CMK (cell line): ENCODE data around the gene FLOT2.
"Not testable (repeated sequence)": the region's sequence is repeated elsewhere in the genome, so short reads cannot be mapped to it uniquely, and the experiment has no call there.

ENCODE experiments used
- DNase-seq: peaks from one replicate; pipeline ENCODE4 v3.0.0-alpha.2; 2010; ENCODE audit warnings: low read depth

The FLOT2 gene

DNA sequence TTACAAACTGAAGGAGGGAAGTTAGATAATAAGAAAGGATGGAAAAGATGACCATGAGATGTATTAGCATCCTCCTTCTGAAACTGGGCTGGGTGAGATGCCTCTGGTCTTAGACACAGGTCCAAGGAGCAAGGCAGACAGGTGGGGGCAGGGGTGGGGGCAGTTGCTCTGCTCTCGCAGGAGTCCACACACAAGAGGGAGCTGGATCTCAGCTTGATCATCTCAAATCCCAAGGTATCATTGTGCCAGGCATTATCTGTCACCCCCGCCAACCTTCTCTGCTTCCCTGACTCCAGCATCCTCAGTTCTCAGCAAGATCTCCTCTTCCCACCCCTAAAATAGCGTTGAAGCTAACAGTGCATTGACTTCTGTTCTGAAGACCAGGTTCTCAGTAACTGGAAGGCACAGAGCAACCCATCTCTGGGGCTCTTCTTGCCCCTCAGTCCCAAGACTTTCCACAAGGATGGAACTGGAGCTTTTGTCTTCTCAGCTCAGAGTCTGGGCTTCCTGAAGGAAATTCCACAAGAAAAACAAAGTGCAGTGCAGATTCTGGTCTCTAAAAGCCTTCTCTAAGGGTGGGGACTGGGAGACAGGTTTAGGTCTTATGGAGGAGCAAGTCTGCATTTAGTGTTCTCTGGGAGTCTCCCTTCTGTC is 1.6 kb downstream of the FLOT2 start:
- no peak for DNase-seq

DNA sequence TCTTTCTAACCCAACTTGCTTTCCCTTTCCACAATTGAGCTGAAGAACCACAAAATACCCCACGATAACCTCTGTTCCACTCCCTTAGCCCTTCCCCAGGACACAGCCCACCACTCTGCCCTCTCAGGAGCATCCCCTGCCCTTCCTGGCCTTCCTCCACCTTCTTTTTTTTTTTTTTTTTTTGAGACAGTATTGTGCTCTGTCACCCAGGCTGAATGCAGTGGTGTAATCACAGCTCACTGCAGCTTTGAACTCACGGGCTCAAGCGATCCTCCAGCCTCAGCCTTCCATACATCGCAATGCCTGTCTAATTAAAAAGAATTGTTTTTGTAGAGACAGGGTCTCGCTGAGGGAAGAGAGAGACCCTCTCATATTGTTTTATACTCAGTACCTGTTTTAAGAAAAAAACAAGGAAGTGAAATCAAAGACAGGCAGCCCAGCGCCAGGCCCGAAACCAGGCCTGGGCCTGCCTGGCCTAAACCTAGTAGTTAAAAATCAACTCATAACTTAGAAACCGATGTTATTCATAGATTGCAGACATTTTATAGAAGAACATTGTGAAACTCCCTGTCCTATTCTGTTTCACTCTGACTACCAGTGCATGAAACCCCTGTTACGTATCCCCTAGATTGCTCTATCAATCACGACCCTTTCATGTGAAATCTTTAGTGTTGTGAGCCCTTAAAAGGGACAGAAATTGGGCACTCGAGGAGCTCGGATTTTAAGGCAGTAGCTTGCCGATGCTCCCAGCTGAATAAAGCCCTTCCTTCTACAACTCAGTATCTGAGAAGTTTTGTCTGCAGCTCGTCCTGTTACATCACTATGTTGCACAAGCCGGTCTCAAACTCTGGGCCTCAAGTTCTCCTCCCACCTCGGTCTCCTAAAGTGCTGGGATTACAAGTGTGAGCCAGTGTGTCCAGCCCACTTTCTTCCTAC is 4.0 kb downstream of the FLOT2 start:
- not testable (repeated sequence) for DNase-seq

DNA sequence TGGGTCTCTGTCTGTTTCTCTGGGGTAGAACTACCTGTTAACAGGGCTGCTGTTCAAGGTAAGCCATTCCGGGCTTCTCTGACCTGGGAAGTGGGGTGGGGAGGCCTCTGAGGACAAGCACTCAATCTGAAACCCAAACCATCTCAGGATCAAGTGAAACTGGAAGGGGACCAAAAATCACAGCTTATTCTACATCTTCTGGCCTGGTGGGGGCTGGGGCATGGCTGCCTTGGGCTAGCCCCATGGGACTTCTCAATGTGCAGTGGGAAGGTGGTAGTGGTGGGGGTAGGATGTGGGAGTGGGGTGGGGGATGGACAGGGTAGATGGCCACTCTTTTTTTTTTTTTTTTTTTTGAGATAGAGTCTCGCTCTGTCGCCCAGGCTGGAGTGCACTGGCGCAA is 5.5 kb downstream of the FLOT2 start:
- DNase-seq: no peak

DNA sequence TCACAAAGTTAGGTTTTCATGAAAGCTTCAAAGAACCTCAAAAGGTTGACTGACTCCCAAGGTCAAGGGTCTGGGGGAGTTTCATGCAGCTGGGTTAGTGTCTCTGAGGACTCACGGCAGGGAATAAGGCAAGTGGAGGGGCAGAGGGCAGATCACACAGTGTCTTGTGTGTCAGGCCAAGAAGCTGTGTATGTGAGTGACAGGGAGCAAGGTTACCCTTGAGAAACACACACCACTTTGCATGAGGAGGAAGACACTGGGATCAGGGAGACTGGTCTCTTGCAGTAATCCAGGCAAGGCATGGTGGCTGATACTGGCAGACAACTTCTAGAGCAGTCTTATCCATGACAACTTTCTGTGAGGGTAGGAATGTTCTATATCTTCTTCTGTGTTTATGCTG is 6.3 kb downstream of the FLOT2 start:
- no peak for DNase-seq

DNA sequence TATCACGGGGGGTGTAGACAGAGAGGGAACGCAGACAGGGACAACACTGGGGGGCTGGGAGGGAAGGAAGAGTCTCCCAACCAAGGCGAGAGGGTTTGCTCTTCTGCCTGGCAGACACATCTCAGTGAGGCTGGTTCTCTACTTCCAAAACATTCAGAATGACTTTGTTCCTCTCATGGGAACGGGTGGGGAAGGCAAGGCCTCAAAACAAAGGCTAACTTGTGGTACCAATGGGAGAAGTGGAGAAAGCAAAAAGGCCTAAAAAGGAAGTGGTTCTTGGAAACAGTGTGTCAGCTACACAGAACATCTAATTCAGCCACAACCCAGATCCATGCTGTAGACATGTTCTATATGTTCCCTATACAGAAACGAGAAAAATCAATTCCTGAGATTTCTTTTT is 7.5 kb downstream of the FLOT2 start:
- no peak for DNase-seq

DNA sequence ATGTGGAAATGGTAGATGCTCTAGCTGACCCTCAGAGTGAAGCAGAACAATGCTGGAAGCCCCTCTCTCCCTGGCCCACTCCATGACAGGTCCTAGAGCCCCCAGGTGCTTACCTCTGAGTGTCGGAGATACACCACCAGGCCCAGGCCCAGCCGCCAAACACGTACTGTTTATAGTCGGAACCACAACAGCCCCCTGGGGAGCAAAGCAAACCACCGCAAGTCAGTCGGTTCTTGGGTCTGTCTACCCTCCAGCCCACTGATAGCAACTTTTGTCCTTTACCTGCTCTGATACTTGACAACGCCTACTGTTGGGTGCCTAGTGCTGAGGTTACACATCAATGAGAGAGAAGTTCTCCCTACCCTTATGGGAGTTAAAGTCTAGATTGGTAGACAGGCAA is 8.7 kb downstream of the FLOT2 start:
- DNase-seq: no peak

DNA sequence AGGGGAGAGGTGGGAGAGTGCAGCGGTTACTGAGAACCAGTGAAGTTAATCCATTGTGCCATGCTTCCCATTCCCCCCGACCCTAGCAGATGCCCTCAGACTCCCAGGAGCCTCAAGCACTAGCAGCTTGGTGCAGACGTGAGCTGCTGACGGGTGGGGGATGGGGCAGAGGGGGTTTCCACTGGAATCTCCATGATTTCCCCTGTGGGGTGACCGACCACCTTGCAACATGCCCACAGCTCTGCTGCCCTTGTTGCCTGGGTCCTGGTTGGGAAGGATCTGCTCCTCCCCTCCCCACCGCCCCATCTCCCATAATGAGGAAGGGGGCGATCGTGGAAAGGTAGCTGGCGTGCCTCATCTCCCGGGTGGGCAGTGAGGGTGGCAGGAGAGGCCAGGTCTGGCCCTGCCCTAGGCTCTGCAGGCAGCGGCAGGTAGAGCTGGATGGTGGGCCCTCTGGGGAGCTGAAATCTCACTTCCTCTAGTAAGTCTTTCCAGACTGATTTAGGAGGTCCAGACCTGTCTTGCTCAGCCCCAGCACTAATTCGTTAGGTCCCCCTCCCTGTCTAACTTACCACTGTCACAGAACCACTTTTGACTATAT is 9.6 kb downstream of the FLOT2 start:
- no peak for DNase-seq

DNA sequence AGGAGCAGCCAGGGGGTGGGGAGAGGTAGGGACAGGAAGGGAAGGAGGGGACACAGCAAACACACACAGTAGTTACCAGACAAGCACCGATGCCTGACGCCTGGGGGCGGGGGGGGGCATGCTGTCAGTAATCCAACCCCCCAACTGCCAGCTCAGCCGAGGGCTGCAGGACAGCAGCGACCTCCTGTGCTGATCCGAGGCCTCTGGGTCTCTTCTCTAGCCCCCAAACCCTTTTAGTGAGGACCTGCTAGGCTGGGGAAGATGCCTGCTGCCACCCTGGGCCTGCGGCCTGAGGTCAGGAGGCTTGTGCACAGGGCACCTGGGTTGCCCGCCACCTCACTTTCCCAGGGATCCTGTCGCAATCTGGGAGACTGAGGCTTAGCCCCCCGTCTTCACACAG is 11.6 kb downstream of the FLOT2 start:
- DNase-seq: no peak

DNA sequence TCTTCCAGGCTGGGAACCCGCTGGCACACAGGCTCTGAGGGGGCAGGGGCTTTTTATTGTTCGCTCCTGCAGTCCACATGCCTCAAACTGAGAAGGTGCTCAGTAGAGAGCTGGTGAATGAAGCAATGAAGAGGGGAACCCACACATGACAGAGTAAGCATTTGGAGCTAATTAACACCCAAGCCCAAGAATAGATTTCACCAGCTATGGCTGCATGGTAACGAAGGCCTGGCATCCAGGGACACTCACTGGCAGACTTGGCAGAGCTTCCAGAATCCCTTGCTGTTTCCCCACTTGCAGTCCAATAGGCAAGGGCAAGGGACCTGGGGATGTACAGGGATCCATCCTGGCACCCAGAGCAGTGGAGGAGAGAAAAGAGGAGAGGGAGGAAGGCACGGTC is 12.2 kb downstream of the FLOT2 start:
- no peak for DNase-seq

DNA sequence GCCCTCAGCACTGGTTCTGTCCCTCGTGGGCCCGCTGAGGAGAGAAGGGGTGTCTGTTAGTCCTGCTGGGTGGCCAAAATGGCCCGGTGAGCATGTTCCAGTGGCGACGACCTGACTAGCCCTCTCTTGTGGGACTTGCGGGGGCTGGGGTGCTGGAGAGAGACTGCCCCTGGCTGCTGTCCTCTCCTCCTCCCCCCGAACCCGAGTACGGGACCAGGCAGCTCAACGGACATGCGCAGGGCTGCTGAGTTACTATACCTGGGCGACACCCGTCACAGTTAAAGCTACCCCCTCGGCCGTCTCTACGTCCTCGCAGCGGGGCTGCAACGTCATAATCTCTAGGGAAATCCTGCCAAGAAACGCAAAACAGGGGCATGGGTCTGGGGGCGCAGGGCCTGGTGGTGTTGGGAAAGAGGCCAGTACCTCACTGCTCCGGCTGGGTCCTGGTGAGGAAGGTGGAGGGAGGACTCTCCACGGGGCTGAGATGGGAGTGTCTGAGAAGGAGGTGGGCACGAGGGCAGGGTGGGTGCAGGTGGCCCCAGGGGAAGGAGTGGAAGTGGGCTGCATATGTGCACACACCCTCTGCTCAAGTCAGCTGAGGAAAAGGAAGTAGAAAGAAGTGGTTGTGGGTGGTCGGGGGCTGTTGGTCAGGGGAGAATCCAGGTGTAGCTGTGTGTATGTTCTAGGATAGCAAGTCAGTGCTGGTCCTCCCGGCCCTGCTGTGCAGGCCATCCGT is 13.4 kb downstream of the FLOT2 start:
- no peak for DNase-seq

DNA sequence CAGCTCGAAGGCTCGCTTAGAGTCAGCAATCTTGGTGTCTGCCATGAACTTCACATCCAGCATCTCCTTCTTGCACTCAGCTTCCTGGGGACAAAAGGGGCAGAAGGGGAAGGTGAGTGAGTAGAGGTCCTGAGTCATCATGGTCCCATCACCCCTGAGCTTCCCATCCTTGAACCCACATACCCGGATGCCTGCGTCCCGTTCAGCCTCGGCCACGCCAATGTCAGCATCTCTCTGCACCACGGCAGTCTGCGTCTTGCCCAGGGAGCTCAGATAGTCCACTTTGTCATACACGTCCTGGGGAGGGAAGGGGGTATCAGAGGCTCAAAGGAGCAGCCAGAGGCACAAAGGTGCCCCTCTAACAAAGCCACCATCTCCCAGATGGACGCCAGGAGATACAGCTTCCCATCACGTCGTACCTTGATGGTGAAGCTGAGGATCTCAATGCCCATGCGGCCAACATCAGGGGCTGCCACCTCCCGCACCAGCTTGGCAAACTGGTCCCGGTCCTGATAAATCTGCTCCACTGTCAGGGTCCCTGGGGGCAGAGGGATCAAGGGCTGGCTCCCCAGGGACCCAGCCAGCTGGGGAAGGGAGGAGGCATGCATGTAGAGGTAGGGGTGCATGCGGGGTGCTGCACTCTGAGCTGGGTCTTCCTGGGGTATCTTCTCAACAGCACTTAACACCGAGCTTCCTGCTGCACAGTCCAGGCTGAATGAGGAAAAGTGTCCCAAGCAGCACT is 15.2 kb downstream of the FLOT2 start:
- DNase-seq: no peak

DNA sequence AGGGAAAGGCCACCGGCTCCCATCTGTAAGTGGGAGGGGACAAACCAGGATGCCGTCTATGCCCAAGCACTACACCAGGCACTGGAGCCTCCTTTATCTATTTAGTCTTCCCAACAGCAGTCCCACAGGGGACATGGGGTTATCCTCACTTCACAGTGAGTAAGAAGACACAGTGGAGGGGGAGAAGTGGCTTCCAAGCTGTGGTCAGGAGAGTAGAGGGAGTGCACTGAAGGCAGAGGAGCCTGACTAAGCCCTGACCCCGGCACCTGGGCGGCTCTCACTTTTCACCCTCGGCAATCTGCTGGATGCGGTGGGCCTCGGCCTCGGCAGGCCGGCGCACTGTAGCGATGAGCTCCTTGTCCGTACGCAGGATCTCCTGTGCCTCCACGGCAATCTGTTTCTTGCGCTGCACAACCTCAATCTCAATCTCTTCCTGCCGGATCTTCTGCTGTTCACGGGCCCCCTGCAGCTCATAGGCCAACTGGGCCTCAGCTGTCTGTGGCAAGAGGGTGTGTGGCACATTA is 15.9 kb downstream of the FLOT2 start:
- DNase-seq: no peak

DNA sequence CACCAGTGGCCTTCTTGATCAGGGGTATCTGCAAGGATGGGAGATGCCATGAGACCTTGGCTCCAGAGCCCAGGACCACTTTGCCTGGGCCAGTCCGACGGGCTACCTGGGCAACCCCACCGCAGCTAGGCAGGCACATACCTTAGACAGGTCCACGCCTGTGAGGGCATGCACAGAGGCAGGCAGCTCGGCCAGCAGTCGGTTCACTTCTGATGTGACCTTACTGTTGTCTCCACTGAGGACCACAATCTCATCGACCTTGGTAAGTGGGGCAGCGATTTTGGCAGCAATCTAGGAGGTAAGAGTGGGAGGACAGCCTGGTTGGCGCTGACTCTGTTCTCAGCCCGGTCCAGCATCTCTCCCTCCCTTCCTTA is 17.0 kb downstream of the FLOT2 start:
- DNase-seq: no peak

DNA sequence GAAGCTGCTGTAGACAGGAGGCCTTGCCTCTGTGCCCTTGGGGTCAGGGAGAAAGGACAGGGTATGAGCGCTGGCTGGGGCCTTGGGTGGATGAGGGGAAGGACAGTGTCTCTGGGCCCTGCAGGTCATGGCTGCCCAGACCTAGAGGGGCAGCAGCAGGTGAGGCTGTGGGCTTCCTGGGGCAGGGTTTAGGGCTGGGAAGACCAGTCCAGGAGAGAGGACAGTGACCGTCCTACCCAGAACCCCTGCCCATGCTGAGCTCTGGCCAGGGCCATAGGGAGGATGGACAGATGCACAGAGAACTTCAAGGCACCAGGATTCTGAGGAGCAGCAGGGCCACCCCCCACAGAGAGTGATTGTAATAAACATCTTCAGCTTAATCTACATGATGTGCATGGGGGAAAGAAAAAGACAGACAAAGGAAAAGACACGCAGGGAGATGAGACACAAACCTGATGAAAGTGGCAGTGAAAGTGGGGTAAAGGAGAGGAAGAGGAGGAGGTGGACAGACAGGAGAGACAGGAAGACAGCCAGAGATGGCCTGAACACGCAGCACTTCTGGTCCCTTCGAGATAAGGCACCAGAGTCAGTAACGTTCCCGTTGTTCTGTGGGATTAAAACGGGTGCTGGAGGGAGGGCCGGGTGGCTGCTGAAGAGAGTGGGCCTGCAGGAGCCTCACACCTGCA is 17.5 kb downstream of the FLOT2 start:
- DNase-seq: no peak

DNA sequence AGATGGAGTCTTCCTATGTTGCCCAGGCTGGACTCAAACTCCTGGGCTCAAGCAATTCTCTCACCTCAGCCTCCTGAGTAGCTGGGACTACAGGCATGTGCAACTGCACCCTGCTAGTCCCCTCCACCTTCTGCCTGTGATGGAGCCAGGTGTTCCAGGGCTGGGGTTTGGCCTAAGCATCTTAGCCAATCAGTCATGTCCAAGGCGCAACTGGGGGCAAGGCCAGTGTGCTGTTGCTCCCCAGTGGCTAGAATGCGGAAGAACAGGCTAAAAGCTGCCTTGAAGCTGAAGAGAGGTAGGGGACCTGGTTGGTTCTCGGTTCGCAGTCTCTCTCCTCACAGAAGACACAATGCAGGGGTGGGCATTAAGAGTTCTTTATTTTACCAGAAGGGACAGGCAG is 18.6 kb downstream of the FLOT2 start:
- no peak for DNase-seq

DNA sequence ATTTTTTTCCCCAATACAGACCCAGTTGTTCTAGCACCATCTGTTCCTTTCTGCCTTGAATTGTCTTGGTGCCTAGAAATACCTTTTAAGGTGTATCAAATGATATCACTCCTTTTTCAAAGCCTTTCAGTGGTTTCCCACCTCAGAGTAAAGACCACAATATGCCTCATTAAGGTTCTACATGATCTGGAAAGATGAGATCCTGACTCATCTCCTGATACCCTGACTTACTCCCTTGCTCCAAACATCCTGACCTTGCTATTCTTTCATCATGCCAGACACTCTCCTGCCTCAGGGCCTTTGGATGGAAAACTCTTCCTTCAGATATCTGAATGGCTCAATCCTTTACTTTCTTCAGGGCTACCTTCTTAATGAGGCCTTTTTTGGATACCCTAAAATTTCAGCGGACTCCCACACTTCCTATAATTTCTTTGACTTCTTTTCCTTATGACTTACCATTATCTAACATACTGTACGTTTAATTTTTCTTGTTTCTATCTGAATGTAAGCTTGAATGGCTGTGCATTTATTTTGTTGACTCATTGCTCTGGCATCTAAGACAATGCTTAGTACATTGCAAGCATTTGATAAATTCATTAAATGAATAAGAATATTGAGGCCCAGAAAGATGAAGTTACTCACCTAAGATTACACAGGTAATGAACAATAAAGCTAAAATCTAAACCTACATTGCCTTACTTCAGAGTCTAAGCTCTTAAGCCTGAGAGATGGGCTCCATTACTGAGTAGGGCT is 19.2 kb downstream of the FLOT2 start:
- DNase-seq: no peak

DNA sequence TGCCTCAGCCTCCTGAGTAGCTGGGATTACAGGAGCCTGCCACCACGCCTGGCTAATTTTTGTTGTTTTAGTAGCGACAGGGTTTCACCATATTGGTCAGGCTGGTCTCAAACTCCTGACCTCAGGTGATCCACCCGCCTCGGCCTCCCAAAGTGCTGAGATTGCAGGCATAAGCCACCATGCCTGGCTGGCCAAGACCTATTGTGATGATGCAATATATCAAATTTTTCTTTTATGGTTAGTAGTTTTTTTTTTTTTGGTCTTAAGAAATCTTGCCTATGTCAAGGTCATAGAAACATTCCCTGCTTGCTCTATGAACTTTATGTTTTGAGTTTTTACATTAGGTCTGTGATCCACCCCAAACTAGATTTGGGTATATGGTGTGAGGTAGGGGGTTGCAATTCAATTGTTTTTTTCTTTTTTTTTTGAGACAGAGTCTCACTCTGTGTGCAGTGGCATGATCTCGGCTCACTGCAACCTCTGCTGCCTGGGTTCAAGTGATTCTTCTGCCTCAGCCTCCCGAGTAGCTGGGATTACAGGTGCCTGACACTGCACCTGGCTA is 20.3 kb downstream of the FLOT2 start:
- not testable (repeated sequence) for DNase-seq

DNA sequence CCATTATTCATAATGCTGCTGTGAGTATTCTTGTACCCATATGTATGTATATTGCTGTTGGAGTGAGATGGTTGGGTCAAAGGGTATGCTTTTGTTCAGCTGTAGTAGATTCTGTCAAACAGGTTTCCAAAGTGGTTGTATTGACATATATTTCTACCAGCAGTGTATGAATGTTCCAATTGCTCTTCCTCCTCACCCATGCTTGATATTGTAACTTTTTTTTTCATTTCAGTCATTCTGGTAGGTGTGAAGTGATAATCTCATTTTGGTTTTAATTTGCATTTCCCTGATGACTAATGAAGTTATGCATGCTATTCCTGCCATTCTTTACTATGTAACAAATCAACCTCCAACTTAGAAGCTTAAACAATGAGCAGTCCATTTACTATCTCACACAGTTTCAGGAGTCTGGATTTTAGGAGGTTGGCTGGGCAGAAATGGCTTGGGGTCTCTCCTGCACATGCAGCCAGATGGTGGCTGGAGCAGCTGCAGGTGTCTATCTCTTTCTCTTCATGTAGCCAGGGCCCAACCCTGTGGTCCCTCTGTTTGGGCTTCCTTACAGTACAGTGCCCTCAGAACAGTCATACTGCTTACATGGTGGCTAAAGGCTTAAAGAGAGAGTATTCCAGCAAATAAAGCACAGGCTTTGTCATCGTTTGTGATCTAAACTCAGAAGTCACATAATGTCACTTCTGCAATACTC is 21.5 kb downstream of the FLOT2 start:
- DNase-seq: no peak

DNA sequence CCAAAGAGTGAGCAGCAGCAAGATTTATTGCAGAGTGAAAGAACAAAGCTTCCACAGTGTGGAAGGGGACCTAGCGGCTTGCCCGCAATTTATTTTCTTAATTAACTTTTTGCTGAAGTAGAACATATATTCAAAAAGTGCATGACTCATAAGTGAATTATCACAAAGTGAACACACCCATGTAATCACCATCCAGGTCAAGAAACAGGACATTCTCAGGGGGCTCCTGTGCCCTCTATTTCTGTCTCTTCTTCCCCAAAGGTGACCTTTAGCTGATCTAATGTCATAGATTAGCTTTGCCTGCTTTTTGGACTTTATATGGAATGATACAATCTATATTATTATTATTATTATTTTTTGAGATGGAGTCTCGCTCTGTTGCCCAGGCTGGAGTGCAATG is 22.8 kb downstream of the FLOT2 start:
- no peak for DNase-seq
